HG03135 (cell line): ENCODE measurements around the gene RABEPK.
A peak's percentile ranks its signal among the peaks of the same experiment; 100 is the strongest.
"Not testable (repeated sequence)": the region's sequence is repeated elsewhere in the genome, so short reads cannot be mapped to it uniquely, and the experiment has no call there.

Experiments
- ATAC-seq: cut with Tn5 transposase; IDR thresholded peaks from one replicate; pipeline ENCODE4 v1.9.1; 2021; ENCODE audit warnings: mild to moderate bottlenecking, moderate library complexity; ENCODE audit not compliant: unreplicated experiment

RABEPK gene

DNA sequence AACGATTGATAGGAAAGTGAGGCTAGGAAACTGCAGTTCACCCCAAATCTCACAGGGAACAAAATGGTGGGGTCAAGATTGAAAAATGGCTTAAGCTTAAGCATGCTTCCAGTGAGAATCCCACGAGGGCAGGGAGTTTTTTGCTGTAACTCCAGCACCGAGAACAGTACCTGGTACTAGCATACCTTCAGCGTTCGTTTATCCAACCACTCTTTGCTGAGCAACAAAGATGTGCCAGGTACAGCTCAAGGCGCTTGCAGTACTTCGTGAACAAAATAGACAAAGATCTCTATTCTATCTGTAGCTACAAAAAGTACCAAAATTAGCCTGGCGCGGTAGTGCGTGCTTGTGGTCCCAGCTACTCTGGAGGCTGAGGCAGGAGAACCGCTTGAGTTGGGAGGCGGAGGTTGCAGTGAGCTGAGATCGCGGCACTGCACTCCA lies 10.0 kb upstream of the RABEPK start:
- no peak for ATAC-seq

DNA sequence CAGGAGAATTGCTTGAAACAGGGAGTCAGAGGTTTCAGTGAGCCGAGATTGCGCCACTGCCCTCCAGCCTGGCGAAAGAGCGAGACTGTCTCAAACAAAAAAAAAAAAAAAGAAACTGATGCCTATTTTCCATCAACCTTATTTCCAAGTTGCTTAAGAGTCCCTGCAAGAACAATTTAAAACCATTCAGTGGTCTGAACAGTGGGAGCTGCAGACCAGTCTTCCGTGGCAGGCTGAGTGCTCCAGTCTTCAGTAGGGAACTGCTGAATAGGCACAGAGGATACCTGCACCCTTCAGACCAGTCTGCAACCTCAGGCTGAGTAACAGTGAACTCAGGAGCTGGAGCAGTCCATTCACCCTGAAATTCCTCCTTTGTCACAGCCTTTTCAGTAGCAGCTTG lies 5.9 kb upstream of the RABEPK start:
- ATAC-seq = not testable (repeated sequence)

DNA sequence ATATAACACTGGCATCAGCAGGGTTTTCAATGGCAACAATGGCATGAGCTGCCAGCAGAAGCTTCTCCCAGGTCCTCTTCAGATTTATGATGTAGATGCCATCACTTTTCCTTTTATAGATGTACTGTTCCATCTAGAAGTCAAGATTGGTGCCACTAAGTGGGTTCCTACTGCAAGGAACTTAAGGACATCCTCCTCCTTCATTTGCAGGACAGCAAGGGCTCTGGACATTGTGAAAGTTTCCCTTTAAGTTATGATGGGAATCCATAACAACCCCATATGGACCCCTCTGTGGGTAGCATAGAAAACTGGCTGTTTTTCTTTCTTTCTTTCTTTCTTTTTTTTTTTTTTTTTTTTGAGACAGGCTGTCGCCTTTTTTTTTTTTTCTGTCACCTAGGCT lies 4.8 kb upstream of the RABEPK start:
- ATAC-seq = not testable (repeated sequence)

DNA sequence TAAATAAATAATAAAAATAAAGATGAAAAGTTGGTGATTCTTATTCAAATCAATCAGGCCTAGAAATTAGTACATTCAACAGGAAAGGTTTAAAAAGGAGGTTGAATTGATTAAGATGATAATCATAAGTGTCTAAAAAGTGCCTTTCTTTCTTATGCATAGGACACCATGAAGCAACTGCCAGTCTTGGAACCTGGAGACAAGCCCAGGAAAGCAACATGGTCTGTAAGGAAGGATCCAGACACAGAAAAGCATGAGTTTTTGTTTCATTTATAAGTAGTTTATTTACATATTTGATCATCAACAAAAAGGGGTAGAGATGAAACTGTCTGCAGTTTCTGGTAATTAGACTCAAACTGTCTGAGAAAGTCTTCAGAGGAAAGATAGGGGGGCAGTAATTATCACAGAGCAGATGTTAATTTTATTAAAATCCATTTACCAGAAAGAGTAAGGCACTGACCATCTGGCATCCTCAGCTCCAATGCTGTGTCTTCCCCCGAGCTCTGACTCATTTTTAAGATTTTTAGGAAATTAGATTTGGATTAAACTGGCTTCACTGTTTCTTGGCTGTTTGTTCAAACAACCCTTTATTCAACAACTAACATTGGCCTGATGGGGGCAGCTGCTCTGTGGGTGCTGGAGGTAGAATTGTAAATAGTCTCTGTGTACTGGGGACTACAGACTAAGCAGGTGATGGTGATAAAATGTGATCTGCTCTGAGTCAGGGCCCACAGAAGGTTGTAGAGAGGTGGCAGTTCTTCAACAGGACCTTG lies 2.7 kb downstream of the RABEPK start:
- ATAC-seq = no peak

DNA sequence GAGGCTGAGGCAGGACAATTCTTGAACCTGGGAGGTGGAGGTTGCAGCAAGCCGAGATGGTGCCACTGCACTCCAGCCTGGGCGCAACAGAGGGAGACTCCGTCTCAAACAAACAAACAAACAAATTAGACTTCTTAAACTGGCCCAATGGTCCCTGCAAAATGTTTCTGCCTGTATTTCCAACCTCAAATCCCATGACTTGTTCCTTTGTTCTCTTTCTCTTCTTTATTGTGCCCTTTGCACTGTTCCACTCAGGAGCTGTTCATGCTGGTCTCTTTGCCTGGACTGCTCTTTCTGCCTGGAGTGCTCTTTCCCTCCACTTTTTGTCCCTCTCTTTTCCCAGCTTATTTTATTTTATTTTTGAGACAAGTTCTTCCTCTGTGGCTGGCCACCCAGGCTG lies 4.1 kb downstream of the RABEPK start:
- no peak for ATAC-seq

DNA sequence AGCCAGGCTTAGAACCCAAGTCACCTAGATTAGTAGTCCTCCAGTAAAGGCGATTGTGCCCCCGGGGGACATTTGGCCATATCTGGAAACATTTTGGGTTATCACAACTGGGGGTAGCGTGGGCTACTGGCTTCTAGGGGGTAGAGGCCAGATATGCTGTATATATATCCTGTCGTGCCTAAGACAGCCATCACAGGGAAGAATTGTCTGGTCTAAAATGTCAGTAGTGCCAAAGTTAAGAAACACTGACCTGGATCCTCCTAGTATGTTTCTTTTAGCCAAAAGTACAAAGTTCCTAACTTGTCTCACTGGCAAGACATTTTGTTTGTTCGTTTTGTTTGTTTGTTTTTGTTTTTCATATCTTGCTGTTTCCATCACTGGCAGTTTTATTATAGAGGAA lies 13.8 kb downstream of the RABEPK start:
- no peak for ATAC-seq

DNA sequence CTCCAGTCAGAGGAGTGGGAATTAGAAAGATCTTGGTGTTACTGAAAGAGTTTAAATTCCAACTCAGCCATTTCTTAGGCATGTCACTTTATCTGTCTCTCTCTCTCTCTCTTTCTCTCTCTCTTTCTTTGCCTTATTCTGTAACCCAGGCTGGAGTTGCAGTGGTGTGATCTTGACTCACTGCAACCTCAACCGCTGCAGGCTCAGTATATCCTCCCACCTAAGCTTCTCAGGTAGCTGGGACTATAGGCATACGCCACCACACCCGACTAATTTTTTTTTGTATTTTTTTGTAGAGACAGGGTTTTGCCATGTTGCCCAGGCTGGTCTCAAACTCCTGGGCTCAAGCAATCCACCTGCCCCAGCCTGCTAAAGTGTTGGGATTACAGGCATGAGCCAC lies 18.3 kb downstream of the RABEPK start:
- no peak for ATAC-seq

DNA sequence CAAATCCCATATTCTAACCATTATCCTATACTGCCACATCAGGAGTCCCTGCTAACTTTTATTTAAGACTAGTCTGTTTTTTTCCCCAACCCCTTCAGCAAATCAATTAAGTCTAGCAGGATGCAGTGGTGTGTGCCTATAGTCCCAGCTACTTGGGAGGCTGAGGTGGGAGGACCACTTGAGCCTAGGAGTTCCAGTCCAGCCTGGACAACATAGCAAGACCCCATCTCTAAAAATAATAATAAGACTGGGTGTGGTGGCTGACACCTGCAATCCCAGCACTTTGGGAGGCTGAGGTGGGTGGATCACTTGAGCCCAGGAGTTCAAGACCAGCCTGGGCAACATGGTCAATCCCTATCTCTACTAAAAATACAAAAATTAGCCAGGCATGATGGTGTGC lies 24.5 kb downstream of the RABEPK start:
- not testable (repeated sequence) for ATAC-seq

DNA sequence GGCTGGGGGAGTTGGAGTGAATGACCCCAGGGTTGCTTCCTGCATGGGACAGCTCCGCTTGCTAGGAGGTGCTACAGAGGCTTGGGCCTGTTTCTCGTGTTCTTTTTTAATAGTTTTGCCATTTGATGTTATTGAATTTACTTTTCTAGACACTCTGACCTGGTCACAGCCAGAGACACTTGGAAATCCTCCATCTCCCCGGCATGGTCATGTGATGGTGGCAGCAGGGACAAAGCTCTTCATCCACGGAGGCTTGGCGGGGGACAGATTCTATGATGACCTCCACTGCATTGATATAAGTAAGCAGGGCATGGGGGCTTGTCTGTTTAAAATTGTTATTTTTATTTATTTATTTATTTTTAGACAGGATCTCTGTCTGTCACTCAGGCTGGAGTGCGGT lies 27.4 kb downstream of the RABEPK start:
- no peak for ATAC-seq

DNA sequence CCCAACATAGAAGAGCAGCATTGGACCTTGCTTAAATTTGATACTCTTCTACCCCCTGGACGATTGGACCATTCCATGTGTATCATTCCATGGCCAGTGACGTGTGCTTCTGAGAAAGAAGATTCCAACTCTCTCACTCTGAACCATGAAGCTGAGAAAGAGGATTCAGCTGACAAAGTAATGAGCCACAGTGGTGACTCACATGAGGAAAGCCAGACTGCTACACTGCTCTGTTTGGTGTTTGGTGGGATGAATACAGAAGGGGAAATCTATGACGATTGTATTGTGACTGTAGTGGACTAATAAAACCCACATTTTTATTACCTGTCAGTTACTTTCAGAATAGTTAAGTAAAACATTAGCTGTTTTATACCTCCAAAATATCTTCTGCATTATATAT lies 33.3 kb downstream of the RABEPK start:
- no peak for ATAC-seq

DNA sequence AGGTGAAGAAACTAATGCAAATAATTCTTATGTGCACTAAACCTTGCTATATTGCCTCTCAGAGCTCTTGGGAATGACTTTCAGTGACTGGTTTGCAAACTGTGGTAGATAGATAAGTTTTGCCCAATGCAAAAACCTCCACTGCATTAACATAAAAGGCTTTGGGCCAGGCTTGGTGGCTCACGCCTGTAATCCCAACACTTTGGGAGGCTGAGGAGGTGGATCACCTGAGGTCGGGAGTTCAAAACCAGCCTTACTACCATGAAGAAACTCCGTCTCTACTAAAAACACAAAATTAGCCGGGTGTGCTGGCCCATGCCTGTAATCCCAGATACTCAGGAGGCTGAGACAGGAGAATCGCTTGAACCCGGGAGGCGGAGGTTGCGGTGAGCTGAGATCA lies 33.8 kb downstream of the RABEPK start:
- ATAC-seq = not testable (repeated sequence)

DNA sequence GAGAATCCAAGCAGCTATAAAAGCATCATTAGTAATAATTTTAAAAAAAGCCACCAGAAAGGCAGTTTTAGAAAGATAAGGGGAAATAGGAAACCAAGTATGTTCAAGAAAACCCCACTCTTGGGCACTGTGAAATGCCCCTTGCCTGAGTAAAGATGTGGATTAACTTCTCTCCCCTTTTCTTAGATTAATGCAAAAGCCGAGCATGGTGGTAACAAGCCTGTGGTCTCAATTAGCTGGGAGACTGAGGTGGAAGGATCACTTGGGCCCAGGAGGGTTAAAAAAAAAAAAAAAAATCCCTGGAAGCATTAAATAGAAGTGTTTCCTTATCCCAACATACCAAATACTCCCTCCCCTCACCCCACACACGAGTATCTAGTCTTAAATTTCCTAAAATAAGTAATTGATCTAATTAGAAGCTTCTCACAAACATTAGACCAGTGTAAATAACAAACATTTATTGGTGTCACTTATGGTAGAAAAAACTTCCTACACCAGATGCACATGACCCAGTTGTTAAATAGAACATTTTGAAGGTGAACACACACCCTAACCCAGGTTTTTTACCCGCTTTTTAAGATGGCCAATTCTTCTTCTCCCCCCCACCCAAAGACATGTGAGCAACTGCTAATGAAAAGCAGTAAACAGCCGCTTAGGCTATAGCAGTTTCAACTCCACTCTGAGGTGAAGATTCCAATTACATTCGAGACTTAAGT lies 35.6 kb downstream of the RABEPK start:
- no peak for ATAC-seq

DNA sequence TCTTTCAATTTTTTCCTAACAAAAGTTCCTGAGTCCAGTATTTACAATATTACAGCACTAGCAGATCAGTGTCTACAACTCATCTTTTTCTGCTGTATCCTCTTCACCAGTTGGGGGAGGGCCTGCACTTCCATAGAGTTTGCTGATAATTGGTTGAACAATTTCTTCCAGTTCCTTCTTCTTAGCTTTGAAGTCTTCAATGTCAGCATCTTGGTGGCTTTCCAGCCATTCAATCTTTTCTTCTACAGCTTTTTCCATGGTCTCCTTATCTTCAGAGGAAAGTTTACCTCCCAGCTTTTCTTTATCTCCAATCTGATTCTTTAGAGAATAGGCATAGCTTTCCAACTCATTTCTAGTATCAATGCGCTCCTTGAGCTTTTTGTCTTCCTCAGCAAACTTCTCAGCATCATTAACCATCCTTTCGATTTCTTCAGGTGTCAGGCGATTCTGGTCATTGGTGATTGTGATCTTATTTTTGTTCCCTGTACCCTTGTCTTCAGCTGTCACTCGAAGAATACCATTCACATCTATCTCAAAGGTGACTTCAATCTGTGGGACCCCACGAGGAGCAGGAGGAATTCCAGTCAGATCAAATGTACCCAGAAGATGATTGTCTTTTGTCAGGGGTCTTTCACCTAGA lies 36.3 kb downstream of the RABEPK start:
- not testable (repeated sequence) for ATAC-seq

DNA sequence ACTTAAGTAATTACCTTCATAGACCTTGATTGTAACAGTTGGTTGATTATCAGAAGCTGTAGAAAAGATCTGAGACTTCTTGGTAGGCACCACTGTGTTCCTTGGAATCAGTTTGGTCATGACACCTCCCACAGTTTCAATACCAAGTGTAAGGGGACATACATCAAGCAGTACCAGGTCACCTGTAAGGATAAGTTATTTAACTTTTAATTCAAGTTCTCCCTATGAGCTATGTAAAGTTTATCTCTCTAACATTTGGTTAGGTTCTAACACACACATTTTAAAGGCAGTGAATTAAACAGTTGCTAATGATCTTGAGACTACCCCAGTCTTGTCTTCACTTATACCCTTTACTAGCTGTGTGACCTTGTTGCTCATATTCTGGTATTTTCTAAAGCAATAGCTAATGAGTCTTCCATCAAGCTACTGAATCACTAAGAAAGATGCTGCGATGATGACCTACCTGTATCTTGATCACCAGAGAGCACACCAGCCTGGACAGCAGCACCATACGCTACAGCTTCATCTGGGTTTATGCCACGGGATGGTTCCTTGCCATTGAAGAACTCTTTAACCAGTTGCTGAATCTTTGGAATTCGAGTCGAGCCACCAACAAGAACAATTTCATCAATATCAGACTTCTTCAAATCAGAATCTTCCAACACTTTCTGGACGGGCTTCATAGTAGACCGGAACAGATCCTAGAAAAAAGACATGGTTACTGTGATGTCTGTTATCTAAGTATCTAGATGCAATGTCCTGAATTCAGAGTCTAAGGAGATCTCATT lies 38.0 kb downstream of the RABEPK start:
- no peak for ATAC-seq

DNA sequence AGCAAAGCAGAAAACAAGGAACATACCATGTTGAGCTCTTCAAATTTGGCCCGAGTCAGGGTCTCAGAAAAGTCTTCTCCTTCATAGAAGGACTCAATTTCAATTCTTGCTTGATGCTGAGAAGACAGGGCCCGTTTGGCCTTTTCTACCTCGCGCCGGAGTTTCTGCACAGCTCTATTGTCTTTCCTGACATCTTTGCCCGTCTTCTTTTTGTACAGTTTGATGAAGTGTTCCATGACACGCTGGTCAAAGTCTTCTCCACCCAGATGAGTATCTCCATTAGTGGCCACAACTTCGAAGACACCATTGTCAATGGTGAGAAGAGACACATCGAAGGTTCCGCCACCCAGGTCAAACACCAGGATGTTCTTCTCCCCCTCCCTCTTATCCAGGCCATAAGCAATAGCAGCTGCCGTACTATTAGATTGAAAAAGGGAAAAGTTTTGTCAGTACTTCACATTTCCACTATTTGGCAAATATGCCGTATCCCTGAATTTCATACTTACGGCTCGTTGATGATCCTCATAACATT lies 38.6 kb downstream of the RABEPK start:
- no peak for ATAC-seq

DNA sequence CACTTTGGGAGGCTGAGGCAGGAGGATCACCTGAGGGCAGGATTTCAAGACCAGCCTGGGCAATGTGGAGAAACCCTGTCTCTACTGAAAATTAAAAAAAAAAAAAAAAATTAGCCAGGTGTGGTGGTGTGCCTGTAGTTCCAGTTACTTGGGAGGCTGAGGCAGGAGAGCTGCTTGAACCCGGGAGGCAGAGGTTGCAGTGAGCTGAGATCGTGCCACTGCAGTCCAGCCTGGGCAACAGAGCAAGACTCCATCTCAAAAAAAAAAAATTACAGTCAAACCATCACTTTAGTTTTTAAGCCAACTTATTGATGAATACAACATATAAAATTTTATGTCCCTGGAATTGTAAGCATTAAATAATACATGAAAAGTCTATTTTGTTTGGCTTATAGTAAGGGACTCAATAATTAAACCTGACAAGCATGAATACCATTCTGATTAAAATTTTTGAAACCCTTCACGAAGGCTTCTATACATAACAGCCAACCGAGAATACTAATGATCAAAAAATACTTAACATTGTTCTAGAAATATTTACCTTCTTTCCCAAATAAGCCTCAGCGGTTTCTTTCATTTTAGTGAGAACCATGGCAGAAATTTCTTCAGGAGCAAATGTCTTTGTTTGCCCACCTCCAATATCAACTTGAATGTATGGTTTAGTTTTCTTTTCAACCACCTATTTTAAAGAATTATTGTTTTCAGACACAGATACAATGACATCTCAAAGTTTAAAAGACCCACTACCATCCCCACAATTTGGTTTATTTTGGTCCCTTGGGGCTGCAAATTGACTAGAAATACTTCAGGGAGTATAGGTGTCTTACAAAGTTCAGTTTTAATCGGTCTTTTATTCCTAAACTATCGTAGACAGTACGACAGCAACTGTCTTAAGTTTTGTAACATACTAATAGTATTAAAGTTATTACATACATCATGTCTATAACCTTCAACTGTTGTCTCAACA lies 39.6 kb downstream of the RABEPK start:
- ATAC-seq = no peak

DNA sequence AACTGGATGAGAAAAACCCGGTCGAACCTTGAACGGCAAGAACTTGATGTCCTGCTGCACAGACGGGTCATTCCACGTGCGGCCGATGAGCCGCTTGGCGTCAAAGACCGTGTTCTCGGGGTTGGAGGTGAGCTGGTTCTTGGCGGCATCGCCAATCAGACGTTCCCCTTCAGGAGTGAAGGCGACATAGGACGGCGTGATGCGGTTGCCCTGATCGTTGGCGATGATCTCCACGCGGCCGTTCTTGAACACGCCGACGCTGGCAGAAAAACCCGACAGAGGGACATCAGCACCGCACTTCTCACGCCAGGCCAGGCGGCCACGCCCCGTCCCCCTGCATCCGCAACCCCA lies 40.3 kb downstream of the RABEPK start:
- no peak for ATAC-seq

DNA sequence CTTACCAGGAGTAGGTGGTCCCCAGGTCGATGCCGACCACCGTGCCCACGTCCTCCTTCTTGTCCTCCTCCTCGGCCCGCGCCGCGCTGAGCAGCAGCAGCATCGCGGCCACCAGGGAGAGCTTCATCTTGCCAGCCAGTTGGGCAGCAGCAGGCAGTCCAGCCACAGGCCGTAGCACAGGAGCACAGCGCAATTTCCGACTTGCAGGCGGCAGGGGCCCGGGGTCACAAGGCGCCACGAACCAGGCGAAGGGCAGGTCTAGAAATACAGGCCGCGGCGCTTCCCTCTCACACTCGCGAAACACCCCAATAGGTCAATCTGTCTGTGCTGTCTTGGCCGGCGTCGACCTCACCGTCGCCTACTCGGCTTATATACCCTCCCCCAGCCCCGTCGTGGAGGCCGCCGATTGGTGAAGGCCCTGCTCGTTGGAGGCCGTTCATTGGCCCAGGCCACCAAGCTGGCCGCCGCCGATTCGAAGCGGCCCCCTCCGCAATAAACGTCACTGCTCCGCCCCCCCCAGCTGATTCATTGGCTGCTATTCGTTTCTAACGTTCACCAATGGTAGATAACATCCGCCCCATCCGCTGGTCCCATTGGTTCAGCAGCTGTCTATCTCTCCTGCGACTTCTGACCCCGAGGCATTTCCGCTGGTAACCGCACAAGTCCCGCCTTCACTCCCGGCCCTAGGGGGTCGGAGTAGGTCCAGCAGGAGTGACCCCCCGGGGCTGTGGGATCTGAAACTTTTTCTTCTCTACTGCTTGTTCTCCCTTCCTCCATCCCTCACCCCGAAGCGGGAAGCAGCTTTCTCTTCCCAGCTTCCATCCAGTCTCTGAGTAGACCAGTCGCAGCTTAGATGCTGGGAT lies 40.9 kb downstream of the RABEPK start, which contains the start of gene HSPA5:
Gene HSPA5 (minus strand): TSS at position 344 of the 863 bp plus-strand sequence. CDS start 217 bp downstream, at position 127.
- ATAC-seq = peak; percentile 93
